HG03520 (cell line): ENCODE measurements around the gene UNC93B1.
A peak's percentile ranks its signal among the peaks of the same experiment; 100 is the strongest.

Experiments
- ATAC-seq: cut with Tn5 transposase; IDR thresholded peaks from one replicate; pipeline ENCODE4 v1.9.1; 2021; ENCODE audit warnings: mild to moderate bottlenecking, moderate library complexity; ENCODE audit not compliant: unreplicated experiment

UNC93B1 gene, protein sequence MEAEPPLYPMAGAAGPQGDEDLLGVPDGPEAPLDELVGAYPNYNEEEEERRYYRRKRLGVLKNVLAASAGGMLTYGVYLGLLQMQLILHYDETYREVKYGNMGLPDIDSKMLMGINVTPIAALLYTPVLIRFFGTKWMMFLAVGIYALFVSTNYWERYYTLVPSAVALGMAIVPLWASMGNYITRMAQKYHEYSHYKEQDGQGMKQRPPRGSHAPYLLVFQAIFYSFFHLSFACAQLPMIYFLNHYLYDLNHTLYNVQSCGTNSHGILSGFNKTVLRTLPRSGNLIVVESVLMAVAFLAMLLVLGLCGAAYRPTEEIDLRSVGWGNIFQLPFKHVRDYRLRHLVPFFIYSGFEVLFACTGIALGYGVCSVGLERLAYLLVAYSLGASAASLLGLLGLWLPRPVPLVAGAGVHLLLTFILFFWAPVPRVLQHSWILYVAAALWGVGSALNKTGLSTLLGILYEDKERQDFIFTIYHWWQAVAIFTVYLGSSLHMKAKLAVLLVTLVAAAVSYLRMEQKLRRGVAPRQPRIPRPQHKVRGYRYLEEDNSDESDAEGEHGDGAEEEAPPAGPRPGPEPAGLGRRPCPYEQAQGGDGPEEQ

DNA sequence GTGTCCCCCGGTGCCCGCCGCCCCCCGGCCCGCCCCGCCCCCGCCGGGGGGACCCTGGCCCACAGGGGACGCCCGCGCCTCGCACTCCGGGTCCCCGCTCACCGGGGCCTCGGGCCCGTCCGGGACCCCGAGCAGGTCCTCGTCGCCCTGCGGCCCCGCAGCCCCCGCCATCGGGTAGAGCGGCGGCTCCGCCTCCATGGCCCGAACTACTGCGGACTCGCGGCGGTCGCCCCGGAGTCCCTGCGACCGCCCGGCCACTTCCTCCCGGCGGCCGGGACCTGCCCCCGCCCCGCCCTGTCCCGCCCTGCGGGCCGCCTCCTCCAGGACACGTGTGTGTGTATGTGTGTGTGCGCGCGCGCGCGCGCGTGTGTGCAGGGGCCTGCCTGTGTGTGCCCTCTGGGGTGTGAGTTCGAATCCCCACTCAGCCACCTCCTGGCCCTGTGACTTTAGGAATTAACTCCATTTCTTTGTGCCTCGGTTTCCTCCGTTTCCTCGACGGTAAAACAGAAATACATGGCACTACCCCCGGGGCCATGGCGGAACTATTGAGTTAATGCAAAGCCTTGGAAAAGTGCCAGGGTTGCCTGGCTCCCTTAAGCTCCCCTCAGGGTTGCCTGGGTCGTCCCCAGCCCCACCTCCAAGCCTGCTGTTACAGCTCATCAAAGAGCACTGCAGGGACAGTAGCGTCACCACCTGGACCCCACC, at the start of gene UNC93B1:
Gene UNC93B1 (minus strand): TSS at position 252 of the 705 bp plus-strand sequence. CDS start 54 bp downstream, at position 198.
- peak; percentile 59 for ATAC-seq

DNA sequence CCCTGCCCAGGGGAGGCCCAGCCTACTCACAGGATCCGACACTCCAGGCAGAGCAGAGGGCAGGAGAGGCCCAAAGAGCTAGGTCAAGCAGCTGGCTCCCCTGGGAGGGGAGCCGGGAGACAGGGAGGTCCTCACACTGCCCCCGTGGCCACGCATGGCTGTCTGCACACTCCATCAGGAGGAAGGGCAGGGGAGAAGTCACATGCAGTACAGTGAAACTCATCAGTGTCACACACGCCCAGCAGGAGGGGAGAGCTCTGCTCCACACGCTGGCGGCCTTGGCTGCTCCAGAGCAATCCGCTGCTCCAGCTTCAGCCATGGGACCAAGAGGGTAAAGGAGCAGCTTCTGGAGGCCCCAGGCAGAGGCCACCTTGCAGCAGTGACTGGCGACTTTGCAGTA, 49.2 kb upstream of the UNC93B1 start:
- ATAC-seq: no peak

DNA sequence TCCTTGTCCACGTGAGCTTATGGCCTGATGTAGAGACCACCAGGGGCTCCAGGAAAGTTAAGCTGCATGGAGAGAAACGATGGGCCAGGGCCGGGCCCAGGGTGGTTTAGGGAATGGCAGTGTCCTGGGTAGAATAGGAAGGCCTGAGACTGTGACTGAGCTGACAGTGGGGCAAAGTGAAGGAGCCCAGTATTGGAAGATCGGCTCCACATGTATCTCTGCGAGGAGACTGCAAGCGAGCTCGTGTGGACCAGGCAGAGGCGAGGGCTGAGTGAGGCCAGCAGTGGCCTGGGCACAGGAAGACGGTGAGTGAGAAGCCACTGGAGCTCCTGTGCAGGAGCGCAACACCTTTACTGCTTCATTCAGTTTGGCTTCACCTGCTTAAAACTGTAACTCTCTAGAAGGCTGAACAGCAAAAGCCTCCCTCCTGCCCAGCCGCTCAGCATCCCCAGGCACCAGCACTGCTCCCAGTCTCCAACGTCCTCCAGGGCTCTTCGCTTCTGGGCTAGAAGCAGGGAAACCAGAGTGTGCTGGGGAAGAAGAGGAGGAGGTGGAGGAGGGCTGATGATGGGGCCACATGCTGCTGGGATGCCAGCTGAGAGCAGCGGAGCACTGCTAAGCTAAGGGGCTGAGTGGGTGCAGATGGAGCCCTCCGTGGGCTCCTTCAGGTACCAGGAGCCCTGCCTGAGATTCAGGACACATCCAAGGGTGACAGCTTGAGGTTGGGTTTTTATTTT, 48.4 kb upstream of the UNC93B1 start:
- ATAC-seq: no peak

DNA sequence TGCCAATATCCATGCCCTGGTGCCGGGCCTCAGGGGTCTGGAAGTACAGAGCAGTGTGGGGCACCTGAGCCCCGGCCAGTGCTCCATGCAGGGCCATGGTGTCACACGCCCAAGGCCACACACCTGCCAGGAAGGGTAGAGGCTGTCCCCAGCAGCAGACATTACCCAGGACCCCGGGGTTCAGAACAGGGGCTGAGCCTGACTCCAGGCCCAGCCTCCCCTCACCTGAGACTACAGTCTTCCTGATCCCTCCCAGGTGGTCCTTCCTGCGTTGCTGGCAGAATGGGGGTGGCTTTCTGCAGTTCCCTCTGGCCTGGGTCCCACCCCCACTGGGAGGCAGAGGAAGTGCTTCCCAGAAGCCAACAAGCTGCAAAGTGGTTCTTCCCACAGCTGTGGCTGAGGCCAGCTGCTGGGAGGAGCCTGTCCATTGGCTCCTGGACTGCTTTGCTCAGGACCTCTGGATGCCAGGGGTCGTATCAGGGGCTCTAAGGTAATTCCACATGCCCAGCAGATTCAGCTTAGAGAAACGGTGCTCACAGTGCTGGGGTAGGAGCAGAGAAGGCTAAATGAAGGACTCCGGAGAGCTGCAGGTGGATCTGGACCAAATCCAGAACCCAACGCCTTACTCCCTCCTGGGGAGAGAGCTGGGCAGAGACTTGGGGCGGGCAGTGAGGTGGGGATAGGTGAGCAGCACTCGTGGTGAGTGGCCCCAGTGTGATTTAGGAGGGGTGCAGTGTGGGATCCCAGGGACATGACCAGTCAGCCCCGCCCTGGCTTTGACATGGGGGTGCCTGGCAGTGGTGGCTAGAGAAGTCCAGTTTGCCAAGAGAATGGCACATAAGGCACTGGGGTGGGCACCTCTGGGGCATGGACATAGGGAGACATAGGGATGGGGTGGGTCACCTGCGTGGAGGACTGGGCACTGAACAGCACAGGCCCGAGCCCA, 47.6 kb upstream of the UNC93B1 start:
- ATAC-seq: no peak

DNA sequence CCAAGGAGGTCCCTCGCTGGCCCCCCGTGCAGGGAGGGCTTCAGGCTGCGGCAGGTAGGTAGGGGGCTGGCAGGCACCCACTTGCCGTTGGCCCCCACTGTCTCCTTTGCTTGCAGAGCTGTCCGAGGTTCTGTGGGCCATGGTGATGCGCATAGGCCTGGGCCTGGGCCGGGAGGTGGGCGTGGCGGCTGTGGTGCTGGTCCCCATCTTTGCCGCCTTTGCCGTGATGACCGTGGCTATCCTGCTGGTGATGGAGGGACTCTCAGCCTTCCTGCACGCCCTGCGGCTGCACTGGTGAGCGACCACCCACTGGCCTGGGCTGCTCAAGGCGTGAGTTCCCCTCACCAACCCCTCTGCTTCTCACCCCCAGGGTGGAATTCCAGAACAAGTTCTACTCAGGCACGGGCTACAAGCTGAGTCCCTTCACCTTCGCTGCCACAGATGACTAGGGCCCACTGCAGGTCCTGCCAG, 46.5 kb upstream of the UNC93B1 start:
- no peak for ATAC-seq

DNA sequence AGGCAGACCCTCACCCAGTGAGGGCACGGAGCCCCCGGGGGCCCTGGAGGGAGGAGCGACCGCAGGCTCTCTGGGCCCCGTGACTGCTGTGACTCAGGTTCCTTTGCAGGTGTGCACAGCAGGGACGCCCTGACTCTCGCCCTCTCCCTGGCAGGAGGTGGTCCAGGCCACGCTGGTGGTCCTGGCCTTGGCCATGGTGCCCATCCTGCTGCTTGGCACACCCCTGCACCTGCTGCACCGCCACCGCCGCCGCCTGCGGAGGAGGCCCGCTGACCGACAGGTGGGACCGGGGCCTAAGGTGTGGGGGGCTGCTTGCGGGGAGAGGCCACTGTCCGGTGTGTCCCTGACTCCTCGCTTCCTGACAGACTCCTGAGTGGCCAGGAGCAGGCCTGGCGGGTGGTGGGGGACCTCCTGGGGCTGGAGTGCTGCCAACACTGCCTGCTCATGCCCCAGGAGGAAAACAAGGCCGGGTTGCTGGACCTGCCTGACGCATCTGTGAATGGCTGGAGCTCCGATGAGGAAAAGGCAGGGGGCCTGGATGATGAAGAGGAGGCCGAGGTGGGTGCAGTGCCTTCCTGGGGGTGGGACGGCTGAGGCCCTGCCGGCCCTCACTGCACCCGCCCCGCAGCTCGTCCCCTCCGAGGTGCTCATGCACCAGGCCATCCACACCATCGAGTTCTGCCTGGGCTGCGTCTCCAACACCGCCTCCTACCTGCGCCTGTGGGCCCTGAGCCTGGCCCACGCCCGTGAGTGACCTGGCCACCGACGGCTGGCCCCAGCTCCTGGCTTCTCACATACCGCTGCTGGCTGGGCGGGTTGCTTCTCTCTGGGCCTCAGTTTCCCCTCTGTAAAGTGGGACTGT, 45.8 kb upstream of the UNC93B1 start:
- ATAC-seq: no peak

DNA sequence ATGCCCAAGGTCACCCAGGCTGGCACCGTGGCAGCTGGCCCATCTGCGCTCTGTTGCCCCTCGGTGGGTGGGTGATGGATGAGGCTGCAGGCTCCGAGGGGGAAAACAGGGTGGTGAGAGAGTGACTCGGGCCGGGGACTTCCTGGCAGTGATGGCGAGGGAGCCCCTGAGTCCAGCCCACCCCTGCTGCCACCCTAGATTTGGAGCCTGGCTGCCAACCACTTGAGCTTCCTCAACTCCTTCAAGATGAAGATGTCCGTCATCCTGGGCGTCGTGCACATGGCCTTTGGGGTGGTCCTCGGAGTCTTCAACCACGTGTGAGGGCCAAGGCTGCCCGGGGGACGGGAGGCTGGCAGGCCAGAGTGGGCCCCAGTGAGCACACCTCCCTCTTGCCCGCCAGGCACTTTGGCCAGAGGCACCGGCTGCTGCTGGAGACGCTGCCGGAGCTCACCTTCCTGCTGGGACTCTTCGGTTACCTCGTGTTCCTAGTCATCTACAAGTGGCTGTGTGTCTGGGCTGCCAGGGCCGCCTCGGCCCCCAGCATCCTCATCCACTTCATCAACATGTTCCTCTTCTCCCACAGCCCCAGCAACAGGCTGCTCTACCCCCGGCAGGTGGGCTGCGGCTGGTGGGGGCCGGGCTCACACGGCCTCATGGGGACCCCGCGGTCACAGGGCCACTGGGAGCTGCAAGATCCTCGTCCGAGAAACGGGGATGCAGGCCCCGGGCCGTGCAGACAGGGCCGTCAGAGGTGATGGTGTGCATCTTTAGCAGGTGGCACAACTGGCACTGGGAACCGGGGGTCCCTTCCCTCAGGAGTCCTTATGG, 45.0 kb upstream of the UNC93B1 start:
- ATAC-seq: no peak

DNA sequence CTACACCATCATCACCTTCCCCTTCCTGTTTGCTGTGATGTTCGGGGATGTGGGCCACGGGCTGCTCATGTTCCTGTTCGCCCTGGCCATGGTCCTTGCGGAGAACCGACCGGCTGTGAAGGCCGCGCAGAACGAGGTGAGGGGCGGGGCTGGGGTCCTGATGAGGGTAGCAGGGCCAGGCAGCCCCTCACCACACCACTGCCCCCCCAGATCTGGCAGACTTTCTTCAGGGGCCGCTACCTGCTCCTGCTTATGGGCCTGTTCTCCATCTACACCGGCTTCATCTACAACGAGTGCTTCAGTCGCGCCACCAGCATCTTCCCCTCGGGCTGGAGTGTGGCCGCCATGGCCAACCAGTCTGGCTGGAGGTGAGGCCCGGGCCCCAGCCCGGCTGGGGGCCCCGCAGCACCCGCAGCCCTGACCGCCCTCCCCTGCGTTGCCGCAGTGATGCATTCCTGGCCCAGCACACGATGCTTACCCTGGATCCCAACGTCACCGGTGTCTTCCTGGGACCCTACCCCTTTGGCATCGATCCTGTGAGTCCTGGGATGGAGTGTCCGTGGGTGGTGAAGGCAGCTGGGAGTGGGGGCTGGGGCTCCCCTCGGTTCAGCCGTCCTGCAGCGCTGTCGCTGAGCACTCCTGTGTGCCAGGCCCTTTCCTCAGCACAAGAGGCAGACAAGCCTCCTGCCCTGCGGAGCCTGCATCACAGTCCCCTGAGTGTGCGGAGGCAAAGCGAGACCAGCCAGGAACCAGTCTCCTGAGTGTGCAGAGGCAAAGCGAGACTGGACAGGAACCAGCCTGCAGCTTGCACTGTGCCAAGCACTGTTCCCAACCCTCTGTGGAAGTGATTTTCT, 43.8 kb upstream of the UNC93B1 start:
- no peak for ATAC-seq

DNA sequence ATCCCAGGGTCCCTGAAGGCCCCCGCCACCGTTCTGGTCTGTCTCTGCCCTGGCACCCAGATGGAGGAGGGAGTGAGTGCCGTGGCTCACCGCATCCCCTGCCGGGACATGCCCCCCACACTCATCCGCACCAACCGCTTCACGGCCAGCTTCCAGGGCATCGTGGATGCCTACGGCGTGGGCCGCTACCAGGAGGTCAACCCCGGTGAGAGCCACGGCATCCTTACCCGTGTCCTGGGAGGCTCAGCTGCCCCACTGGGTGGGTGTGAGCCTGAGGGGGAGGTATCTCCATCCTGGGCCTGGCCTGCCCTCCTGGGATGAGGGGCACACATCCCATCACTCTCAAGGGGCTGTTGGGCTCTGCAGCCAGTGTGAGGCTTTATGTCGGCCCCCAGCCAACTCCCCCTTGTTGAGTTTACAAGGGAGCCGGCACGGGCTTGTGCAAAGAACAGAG, 41.0 kb upstream of the UNC93B1 start:
- no peak for ATAC-seq

DNA sequence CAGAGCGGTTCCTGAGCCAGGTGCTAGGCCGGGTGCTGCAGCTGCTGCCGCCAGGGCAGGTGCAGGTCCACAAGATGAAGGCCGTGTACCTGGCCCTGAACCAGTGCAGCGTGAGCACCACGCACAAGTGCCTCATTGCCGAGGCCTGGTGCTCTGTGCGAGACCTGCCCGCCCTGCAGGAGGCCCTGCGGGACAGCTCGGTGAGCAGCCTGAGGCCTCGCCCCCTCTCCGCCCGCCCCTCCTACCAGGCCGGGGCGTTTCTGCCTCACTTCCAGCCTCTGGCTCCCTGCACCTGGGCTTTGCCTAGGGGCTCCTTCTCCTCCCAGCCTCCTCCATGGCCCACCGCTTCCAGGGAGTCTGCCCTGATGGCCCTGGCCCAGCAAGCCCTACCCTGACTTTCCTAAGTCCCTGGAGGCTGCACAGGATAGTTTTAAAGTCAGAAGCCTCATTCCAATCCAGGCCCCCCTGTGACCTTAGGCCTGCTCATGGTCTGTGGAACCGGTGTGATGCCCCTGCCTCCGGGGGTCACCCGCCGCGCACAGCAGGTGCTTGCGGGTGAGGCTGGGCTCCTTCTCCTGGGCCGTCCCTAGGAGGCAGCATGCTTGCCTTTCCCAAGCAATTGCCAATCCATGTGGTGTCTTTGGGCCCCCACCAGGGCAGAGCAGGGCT, 40.4 kb upstream of the UNC93B1 start:
- ATAC-seq: no peak

DNA sequence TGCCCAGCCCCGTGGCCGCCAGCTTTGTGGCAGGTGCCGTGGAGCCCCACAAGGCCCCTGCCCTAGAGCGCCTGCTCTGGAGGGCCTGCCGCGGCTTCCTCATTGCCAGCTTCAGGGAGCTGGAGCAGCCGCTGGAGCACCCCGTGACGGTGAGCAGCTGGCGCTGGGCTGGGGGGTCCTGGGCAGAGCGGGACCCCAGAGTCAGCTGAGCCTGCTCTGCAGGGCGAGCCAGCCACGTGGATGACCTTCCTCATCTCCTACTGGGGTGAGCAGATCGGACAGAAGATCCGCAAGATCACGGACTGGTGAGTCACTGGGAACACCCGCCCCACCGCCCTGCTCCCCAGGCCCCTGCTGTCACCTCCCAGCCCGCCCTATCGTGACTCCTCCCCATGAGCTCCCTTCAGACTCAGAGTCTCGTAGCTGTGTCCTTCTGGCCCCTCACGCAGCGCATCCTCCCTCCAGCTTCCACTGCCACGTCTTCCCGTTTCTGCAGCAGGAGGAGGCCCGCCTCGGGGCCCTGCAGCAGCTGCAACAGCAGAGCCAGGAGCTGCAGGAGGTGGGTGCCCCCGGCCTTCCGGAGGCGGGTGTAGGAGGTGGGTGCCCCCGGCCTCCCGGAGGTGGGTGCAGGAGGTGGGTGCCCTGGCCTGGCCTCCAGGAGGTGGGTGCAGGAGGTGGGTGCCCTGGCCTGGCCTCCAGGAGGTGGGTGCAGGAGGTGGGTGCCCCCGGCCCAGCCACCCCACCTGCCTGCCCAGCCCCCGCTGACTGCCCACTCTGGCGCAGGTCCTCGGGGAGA, 39.6 kb upstream of the UNC93B1 start:
- ATAC-seq: no peak

DNA sequence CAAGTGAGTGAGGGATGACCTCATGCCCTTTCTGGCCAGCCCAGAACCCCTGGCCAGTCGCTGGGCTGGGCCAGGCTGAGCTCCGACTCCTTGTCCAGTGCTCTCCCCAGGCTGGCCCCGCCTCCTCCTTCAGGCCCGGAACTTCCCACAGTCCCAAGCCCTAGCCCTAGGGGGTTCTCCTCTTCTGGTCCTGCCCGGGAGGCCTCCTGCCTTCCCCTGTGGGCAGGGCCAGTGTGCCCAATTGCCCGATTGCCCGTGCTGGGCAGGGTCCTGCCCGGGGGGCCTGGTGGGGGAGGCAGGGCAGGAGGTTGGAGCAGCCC, 39.1 kb upstream of the UNC93B1 start:
- ATAC-seq: no peak

DNA sequence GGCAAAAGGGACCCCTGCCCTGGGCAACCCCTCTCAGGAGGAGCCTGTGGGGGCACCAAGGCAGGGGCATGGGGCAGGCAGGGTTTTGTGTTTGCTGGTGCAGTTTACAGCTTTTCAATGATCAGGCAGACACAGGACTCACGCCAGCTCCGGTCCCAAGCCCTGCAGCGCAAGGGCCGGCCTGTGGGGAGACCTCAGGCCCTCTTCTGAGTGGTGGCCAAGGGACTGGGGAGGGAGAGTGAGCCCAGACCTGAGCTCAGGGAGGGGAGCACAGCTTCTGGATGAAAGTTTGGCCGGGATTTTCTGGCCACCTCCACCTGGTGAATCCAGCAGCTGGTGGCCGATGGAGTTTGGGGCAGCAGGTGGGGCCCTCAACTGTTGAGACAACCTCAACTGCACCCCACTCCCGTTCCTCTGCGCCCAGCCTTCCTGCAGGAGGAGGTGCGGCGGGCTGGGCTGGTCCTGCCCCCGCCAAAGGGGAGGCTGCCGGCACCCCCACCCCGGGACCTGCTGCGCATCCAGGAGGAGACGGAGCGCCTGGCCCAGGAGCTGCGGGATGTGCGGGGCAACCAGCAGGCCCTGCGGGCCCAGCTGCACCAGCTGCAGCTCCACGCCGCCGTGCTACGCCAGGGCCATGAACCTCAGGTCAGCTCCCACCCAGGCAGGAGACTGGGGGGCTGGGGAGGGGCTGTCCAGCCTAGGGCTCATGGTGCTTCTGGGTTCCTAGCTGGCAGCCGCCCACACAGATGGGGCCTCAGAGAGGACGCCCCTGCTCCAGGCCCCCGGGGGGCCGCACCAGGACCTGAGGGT, 38.5 kb upstream of the UNC93B1 start:
- ATAC-seq: no peak

DNA sequence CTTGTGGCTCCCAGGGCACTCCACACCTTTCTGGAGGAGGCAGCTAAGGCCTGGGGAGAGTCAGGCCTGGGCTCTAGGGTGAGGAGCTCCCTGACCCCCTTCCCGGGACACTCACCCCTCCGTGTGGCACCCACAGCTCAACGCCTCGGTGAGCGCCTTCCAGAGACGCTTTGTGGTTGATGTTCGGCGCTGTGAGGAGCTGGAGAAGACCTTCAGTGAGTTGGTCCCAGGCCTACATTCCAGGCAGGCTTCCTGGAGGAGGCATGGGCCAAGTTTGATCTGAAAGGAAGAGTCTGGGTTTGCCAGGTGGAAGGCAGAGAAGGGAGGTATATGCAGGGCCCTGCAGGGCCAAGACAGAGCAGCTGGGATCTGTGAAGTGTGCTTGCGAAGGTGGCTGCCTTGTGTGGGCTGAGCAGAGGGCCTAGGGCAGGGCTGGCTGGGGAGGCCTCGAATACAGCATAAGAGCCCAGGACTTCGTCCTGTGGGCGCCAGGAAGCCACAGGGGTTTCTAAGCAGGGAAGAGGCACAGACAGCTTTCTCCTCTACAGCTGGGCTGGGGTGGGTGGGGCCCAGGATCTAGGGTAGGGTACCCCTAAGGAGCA, 37.8 kb upstream of the UNC93B1 start:
- no peak for ATAC-seq
